DMS53 (cell line): ENCODE results near the gene PDE6C.
A peak's percentile ranks its signal among the peaks of the same experiment; 100 is the strongest.

Source experiments
- DNase-seq: peaks from one replicate; lab custom pipeline; 2025; lab: John Stamatoyannopoulos, UW

Gene PDE6C

DNA sequence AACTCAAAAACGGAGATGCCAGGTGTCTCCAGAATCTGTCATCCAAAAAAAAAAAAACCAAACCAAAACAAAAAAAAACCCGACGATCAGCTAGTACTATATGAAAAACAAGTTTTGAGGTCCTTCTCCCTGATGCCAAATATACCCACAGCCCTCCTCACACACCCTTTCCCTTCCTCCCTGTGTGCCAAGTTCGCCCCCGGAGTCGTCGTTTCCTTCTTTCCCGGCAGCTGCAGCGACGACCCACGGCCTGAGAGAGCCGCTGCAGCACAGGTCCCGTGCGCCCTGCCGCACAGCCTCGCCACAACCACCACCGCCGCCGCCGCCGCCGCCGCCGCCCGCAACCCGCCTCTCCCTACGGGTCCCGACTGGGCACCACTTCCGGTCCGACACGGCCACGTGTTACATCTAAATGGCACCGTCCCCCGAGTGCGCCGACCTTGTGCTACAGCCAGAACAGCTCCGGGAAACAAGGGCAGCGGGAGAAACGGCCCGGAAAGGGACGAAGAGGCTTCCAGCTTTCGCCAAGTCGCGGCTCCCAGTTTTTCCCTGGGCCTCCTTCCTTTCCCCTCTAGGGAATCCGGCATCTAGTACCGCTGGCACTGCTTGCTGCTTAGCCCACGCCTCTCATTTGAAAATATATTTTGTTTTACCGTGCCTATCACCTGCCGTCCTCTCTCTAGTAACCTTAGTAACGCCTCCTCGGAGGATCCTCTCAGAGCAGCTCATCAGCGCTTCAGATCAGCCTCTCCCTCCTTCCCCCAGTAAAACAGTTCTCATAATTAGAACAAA lies 90.1 kb downstream of the PDE6C start, which contains the start of gene FRA10AC1:
FRA10AC1 (minus strand) TSS at position 383 of the 792 bp plus-strand sequence. CDS start 2,486 bp downstream, outside the sequence.
- peak; percentile 97 for DNase-seq

DNA sequence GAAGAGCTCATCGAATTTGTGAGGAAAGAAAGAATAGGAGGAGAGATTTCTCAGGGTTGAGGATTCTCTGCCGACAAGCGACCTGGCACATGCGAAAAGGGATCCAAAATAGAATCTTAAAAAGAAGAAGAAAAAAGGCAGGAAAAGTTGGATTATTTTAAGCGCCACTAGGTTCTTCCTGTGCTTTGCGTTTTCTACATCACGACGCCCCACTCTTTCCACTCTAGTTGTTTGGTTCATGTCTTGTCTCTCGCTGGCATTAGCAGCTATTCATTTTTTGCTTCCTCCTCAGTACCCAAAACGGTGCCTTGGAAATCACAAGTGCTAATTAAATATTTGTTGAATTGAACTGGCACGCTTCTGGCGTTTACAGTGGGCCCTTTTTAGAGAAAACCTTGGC lies 90.7 kb downstream of the PDE6C start:
- DNase-seq: peak; percentile 73

DNA sequence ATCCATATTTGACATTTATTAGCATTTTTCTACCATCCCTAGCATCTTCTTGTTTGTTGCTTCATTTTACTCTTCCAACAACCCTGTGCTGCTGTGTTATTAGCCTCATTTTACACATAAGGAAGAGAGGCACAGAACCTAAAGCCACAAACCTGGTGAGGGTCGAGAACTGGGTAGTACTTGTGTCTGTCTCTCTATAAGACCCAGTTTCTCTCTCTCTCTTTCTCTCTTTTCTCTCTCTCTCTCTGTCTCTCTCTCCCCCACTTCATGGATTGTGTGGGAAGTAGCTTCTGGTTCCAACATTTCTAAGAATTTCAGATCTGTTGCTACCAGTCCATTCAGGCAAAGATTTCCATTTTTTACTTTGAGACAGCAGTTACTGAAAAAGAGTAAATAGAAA lies 91.5 kb downstream of the PDE6C start:
- no peak for DNase-seq

DNA sequence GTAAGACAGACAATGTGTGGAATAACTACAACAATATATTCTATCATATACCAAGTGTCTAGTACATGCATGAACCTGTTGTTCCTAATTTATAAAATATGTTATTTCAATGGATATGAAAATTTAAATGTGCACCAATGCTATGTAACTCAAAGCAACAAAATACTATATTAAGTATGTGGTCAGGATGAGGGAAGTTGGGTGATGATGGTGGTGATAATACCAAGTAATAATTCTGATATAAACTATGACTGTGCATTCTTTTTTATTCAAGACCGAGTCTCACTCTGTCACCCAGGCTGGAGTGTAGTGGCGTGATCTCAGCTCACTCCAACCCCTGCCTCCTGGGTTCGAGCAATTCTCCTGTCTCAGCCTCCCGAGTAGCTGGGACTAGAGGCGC lies 92.1 kb downstream of the PDE6C start:
- DNase-seq: no peak

DNA sequence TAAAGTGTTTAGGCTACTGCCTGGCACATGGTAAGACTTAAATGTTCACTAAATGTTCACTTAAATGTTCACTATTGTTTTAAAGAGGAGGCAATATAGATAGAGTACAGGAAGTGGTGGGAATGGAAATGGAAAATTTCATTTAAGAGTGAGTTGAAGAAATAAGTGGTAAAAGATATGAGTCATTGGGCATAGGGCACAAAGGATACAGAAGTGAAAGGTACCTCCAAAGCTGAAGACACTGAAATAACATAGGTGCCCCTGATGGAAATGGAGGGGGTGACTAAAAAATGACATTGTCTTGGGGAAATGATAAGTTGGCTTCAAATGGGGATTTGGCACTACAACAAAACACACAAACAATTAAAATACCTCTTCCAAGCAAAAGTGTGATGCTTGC lies 95.3 kb downstream of the PDE6C start:
- DNase-seq: no peak

DNA sequence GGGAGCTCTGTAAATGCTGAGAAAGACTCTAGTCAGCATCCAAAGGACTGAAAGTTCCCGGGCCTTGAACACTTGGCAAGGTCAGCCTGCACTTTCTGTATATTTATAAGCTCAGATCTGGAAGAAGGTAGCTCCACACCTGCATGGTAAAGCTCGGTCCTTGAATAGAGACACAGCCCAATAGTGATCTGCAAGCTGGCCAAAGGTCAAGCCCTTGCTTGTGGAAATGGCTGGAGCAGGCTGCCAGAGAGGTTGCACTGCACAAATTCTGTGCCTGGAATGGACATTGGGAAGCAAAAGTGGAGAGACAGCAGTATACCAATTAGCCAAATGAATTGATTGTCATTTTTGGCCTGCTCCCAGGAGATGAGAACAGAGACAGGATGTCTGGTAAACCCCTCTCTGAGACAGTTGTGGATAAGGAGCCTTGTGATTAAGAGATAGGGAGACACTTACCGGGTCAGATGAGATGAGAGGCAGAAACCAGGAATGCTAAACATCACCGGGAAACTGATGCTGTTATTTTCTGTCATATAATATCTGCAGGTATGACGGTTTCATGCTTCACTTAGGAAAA lies 98.1 kb downstream of the PDE6C start:
- peak; percentile 38 for DNase-seq

DNA sequence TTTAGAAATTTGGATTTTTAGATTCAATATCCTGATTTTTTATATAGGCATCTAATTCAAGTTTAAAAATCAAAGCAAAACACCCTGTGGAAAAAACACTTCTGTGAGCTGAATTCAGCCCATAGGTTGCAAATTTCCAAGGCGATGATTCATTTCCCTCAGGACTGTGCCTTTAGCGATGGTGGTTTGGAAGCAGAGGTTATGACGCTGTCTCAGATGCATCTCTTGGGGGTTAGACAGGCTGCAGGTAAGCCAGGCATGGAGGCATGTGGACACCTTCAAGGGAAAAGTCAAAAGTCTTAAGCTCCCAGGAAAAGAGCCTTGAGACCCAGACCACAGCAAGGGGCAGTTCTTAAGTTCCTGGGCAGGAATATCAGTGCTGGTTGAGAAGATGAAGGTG lies 99.6 kb downstream of the PDE6C start:
- no peak for DNase-seq

DNA sequence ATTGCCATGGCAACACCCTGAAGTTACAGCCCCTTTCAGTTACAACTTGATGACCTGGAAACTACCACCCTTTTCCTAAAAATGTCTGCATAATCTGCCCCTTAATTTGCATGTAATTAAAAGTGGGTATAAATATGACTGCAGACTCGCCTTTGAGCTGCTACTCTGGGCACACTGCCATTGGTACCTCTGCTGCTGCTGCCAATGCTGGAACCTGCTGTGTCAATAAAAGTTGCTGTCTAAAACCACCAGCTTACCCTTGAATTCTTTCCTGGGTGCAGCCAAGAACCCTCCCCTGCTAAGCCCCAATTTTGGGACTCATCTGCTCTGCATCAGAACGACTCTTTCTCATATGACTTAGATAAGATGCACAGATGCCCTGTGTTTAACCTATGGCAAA lies 100.3 kb downstream of the PDE6C start:
- DNase-seq: no peak

DNA sequence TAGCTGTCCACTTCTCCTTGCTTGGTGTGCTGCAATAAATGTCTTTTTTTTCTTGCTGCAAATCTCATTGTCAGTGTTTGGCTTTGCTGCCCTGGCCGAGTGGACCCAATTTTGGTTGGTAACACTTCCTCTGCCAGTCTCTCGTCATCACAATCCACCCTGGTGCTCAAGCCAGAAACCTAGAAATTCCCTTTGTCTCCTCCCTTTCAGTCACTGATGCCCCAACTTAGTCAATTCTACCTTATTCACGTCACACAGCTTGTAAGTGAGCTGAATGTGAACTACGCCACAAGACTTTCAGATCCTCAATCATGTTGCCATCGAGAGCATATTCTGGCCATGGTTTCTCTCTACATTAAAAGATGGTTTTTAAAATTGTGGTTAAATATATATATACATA lies 103.0 kb downstream of the PDE6C start:
- DNase-seq: no peak
